IPS DF 4.7 (cell line): ENCODE results near the gene ERCC5.

Experiments used
- DNase-seq: peaks from one replicate; pipeline ENCODE4 v3.0.0-alpha.2; 2013; ENCODE audit warnings: low spot score; ENCODE audit errors: extremely low read depth

The ERCC5 gene

GRCh38 chr13:102845630-102846260, at the start of gene ERCC5:
Gene ERCC5 (plus strand): TSS chr13:102846032. CDS start chr13:102846267, 235 bp downstream.
- peak; percentile 87 for DNase-seq

- DNase-seq, result peak; percentile 83
These were observed 47.0 kb upstream of the ERCC5 start, which contains the start of the genes BIVM and POGLUT2 for GRCh38 chr13:102798581-102799425. Gene BIVM (plus strand): TSS chr13:102799119. CDS start chr13:102807268, 8,149 bp downstream. Gene POGLUT2 (minus strand): TSS chr13:102798976. CDS start chr13:102798670, 306 bp downstream.

GRCh38 chr13:102799426-102800144, 46.2 kb upstream of the ERCC5 start:
- DNase-seq, result no peak

- no peak for DNase-seq
These were observed 45.4 kb upstream of the ERCC5 start for GRCh38 chr13:102800145-102801041.

- DNase-seq, result no peak
These were observed 40.2 kb upstream of the ERCC5 start for GRCh38 chr13:102805680-102806079.

- no peak for DNase-seq
These were observed 38.1 kb upstream of the ERCC5 start for GRCh38 chr13:102807699-102808098.

GRCh38 chr13:102812611-102813287, 33.1 kb upstream of the ERCC5 start:
- DNase-seq, result no peak

- no peak for DNase-seq
These were observed 31.7 kb upstream of the ERCC5 start for GRCh38 chr13:102814025-102814607.

GRCh38 chr13:102814793-102815192, 31.0 kb upstream of the ERCC5 start:
- no peak for DNase-seq

GRCh38 chr13:102815788-102816187, 30.0 kb upstream of the ERCC5 start:
- DNase-seq, result no peak

GRCh38 chr13:102816708-102817107, 29.1 kb upstream of the ERCC5 start:
- no peak for DNase-seq

GRCh38 chr13:102817241-102817640, 28.6 kb upstream of the ERCC5 start:
- DNase-seq, result no peak

- DNase-seq, result no peak
These were observed 27.9 kb upstream of the ERCC5 start for GRCh38 chr13:102817907-102818306.

GRCh38 chr13:102825400-102825799, 20.4 kb upstream of the ERCC5 start:
- no peak for DNase-seq

- DNase-seq, result no peak
These were observed 19.7 kb upstream of the ERCC5 start for GRCh38 chr13:102825921-102826706.

GRCh38 chr13:102830646-102831045, 15.2 kb upstream of the ERCC5 start:
- no peak for DNase-seq

GRCh38 chr13:102836471-102836870, 9.4 kb upstream of the ERCC5 start:
- no peak for DNase-seq

- no peak for DNase-seq
These were observed 7.6 kb upstream of the ERCC5 start for GRCh38 chr13:102838273-102838672.

- DNase-seq, result no peak
These were observed 6.8 kb upstream of the ERCC5 start for GRCh38 chr13:102838982-102839381.
